ACC112 (cell line): ENCODE results near the gene VSTM2B.
"Not testable (repeated sequence)": the region's sequence is repeated elsewhere in the genome, so short reads cannot be mapped to it uniquely, and the experiment has no call there.

ENCODE experiments used
- H2AFZ ChIP-seq: fragments of 200-600 bp; sonication (generic); one replicate; pipeline ENCODE4 v1.6.0; 2017; ENCODE audit warnings: antibody characterized with exemption, low read length; ENCODE audit not compliant: unreplicated experiment
- H3K27ac ChIP-seq: fragments of 200-600 bp; sonication (generic); 2 replicates; pipeline ENCODE4 v1.5.1; 2014; ENCODE audit warnings: low read depth, mild to moderate bottlenecking, antibody characterized with exemption, low read length, moderate library complexity
- H3K27me3 ChIP-seq: fragments of 200-600 bp; sonication (generic); 2 replicates; pipeline ENCODE4 v1.6.1; 2014; ENCODE audit warnings: mild to moderate bottlenecking, antibody characterized with exemption, low read length, moderate library complexity, mixed read lengths; ENCODE audit not compliant: insufficient read depth
- H3K36me3 ChIP-seq: fragments of 200-600 bp; sonication (generic); 2 replicates; pipeline ENCODE4 v1.6.1; 2016; ENCODE audit warnings: mild to moderate bottlenecking, antibody characterized with exemption, low read length, moderate library complexity, mixed read lengths; ENCODE audit not compliant: insufficient read depth
- H3K4me1 ChIP-seq: fragments of 200-600 bp; sonication (generic); one replicate; pipeline ENCODE4 v1.6.1; 2016; ENCODE audit warnings: low read length, mixed read lengths; ENCODE audit not compliant: insufficient read depth, unreplicated experiment, control insufficient read depth
- H3K4me3 ChIP-seq: fragments of 200-600 bp; sonication (generic); 2 replicates; pipeline ENCODE4 v1.5.1; 2014; ENCODE audit warnings: mild to moderate bottlenecking, low read depth, low read length
- H3K79me2 ChIP-seq: fragments of 200-600 bp; sonication (generic); one replicate; pipeline ENCODE4 v1.6.0; 2016; ENCODE audit warnings: low read length; ENCODE audit not compliant: control insufficient read depth, unreplicated experiment, insufficient read depth

The VSTM2B gene

DNA sequence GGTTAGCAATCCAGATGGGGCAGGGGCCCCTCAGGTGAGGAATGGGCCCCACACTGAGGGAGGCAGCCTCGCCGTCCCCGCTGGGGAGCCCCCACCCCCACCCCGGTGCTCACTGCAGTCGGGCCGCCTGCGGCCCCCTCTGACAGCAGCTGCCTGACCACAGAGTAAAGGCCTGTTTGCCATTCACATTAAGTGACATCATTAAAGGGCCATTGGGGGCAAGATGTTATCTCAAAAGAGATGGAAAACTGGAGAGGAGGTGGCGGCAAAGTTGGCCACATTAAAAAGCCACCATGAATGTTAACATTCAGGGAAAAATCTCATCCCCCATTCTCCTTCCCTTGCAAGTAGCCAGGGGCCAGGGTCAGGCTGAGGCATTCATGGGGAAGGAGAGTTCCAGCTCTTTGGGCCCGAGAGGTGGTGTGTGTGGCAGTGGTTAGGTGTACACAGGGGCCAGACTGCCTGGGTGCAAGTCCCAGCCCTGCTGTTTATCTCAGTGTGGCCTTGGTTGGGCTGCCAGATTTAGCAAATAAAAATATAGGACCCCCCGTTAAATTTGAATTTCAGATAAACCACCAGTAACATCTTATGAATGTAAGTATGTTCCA lies 20.9 kb downstream of the VSTM2B start:
- Histone ChIP-seq H3K79me2 (no peaks in the 10 kb centered on the region), H3K27ac (no peak overlapping the region), H3K27me3 (no peaks in the 10 kb centered on the region), H3K36me3 (no peaks in the 10 kb centered on the region), H2AFZ (no peak overlapping the region), H3K4me1 (no peaks in the 10 kb centered on the region), H3K4me3 (no peak overlapping the region)

DNA sequence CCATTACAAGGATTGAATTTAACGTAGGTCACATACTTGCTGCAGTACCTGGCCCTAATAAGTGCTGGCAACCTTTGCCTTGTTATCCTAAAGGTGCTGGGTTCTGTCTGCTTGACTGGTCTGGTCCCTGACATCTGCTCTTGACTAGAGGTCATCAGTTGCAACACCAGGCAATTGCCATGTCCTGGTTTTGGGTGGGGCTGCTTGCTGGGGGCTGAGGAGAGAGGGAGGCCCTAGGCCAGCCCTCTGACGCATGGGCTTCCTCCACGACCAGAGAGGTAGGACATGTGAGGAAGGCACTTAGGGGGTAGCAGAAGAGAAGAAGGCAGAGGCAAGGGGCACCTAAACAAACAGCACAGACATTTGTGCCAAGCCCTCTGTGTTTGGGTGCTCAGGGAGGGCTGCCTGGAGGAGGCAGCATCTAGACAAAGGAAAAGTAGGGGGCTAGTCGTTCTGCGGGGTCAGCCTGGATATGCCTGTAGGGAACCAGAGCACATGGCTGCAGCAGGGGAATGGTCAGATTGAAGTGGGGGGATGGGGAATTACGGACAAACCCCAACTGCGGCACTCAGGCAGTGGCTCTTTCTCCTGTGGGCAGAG lies 21.7 kb downstream of the VSTM2B start:
- Histone ChIP-seq H3K79me2 (no peaks in the 10 kb centered on the region), H3K36me3 (no peaks in the 10 kb centered on the region), H3K27ac (no peak overlapping the region), H3K4me3 (no peak overlapping the region), H3K27me3 (no peaks in the 10 kb centered on the region), H2AFZ (no peak overlapping the region), H3K4me1 (no peaks in the 10 kb centered on the region)

DNA sequence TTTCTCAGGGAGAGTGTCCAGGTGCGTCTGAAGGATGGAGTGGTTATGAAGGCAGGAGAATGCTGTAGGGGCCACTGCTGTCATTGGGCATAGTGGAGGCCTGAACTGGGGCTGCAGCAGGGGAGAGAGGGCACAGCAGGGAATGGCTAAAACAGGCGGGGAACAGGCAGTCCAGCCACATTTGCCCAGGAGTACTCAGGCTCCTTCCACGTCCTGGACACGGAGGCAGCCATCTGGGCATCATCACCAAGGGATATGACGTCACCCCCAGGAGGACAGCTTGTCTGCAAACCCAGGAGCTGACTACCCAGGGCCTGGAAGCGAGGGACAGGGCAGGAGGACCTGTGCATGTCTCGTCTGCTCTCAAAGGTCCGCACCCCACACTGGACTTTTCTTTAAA lies 22.2 kb downstream of the VSTM2B start:
- H3K79me2 ChIP-seq = no peaks in the 10 kb centered on the region
- H3K4me3 ChIP-seq = no peak overlapping the region
- no peak overlapping the region for H2AFZ ChIP-seq
- H3K4me1 ChIP-seq = no peaks in the 10 kb centered on the region
- no peaks in the 10 kb centered on the region for H3K27me3 ChIP-seq
- no peaks in the 10 kb centered on the region for H3K36me3 ChIP-seq
- H3K27ac ChIP-seq = no peak overlapping the region

GRCh38 chr19:29548483-29549085 lies 22.8 kb downstream of the VSTM2B start:
- Histone ChIP-seq H3K27ac (no peak overlapping the region), H3K36me3 (no peaks in the 10 kb centered on the region), H3K27me3 (no peaks in the 10 kb centered on the region), H3K4me3 (no peak overlapping the region), H2AFZ (no peak overlapping the region), H3K4me1 (no peaks in the 10 kb centered on the region), H3K79me2 (no peaks in the 10 kb centered on the region)

DNA sequence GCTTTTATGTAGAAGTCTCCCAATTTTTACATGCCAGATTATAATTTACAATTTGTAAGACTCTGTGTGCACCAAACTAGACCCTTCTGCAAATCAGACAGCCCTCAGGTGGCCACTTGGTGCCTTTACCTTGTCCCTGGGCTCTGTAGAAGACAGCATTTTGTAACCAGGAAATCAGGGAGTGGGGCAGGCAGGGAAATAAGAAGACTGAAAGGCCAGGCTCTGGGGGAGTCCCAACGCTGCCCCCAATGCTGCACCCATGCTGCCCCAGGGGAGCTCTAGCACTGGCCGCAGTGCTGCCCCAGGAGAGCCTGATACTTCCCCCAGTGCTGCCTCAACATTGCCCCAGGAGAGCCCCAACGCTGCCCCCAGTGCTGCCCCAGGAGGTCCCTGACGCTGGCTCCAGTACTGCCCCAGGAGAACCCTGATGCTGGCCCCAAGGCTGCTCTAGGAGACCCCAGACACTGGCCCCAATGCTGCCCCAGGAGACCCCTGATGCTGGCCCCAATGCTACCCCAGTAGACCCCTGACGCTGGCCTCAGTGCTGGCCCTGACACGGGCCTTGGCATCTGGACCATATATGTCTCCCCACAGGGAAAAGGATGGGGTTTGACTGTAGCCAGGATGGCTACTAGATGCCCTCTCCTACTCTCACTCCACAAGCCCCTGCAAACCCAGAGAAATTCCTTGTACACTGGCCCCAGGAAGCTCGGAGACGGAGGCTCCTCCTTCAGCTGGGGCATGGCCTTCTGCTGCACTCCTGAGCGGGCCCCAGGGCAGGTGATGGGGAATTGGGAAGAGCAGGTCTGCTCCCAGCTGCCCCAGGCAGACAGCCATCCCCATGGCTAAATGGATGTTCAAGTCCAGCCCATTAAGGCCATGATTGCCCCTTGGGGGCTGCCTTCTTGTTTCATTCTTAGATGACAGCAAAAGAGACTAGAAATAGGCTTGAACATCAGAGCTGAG lies 23.6 kb downstream of the VSTM2B start:
- no peaks in the 10 kb centered on the region for H3K36me3 ChIP-seq
- no peak overlapping the region for H3K27ac ChIP-seq

GRCh38 chr19:29550896-29551295 lies 25.1 kb downstream of the VSTM2B start:
- Histone ChIP-seq H3K36me3 (no peaks in the 10 kb centered on the region), H3K79me2 (no peaks in the 10 kb centered on the region), H3K27ac (no peak overlapping the region), H3K4me1 (no peaks in the 10 kb centered on the region), H3K4me3 (no peak overlapping the region), H2AFZ (no peak overlapping the region), H3K27me3 (no peaks in the 10 kb centered on the region)

More for the DNA sequence above, 23.6 kb downstream of the VSTM2B start:
- Histone ChIP-seq H2AFZ (no peak overlapping the region), H3K4me3 (no peak overlapping the region), H3K4me1 (no peaks in the 10 kb centered on the region), H3K27me3 (no peaks in the 10 kb centered on the region), H3K79me2 (no peaks in the 10 kb centered on the region)

- Histone ChIP-seq H2AFZ (no peak overlapping the region), H3K27me3 (no peaks in the 10 kb centered on the region), H3K4me3 (no peak overlapping the region), H3K4me1 (no peaks in the 10 kb centered on the region), H3K79me2 (no peaks in the 10 kb centered on the region), H3K36me3 (no peaks in the 10 kb centered on the region), H3K27ac (no peak overlapping the region)
Observed at GRCh38 chr19:29551774-29552173, 26.0 kb downstream of the VSTM2B start.

DNA sequence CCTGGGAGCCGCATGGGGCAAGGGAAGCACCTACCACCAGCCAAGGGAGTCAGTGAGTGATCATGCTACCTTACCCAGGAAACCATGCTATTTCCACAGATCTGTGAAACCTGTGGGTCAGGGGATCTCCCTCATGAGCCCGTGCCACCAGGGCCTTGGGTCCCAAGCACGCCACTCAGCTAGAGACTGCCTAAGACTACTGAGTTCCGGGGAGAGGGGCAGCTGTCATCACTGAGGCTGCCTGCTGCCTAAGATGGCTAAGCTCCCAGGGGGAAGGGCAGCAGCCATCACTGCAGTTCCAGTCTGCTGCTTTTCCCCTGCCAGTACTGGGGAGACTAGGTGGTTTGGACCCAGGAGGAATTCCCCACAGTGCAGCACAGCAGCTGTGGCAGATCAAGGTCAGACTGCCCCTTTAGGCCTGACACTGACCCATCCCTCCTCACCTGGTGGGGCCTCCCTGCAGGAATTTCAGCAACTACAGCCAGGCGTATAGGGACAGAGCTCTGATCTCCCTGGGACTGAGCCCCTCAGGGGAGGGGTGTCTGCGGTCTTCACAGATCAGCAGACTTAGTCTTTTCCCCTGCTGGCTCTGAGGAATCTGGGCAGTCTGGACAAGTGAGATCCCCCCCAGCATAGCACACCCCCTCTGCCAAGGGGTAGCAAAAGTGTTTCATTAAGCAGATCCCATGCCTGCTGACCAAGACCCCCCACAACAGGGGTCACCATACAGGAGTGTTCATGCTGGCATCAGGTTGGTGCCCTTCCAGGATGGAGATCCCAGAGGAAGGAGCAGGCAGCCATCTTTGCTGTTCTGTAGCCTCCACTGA lies 26.9 kb downstream of the VSTM2B start:
- Histone ChIP-seq H3K36me3 (no peaks in the 10 kb centered on the region), H3K79me2 (no peaks in the 10 kb centered on the region), H3K4me3 (no peak overlapping the region), H3K4me1 (no peaks in the 10 kb centered on the region), H3K27me3 (no peaks in the 10 kb centered on the region), H3K27ac (no peak overlapping the region), H2AFZ (no peak overlapping the region)

DNA sequence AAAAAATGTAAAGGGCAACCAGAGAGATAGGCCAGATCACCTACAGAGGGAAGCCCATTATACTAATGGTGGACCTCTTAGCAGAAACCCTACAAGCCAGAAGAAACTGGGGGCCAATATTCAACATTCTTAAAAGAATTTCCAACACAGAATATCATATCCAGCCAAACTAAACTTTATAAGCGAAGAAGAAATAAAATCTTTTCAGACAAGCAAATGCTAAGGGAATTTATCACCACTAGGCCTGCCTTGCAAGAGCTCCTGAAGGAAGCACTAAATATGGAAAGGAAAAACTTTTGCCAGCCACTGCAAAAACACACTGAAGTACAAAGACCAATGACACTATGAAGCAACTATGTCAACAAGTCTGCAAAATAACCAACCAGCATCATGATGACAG lies 28.4 kb downstream of the VSTM2B start:
- no peaks in the 10 kb centered on the region for H3K4me1 ChIP-seq
- H3K27me3 ChIP-seq = no peaks in the 10 kb centered on the region
- no peaks in the 10 kb centered on the region for H3K36me3 ChIP-seq
- no peak overlapping the region for H2AFZ ChIP-seq
- H3K79me2 ChIP-seq = no peaks in the 10 kb centered on the region
- H3K27ac ChIP-seq = no peak overlapping the region
- H3K4me3 ChIP-seq = no peak overlapping the region

- H3K4me1 ChIP-seq, H2AFZ ChIP-seq, H3K27me3 ChIP-seq, H3K36me3 ChIP-seq, H3K79me2 ChIP-seq, H3K4me3 ChIP-seq, H3K27ac ChIP-seq: not testable (repeated sequence)
Observed at GRCh38 chr19:29559110-29559509, 33.3 kb downstream of the VSTM2B start.
